Neuronal stem cell (in vitro differentiated cells): ENCODE results near the gene CNTNAP2.

ENCODE experiments used
- DNase-seq: peaks from one replicate; pipeline ENCODE4 v3.0.0-alpha.2; 2013; ENCODE audit warnings: low spot score
- H2AFZ ChIP-seq: one replicate; pipeline ENCODE4 v1.6.1; 2013; ENCODE audit warnings: mild to moderate bottlenecking, low read length, inconsistent platforms
- H2AK5ac ChIP-seq: 2 replicates; pipeline ENCODE4 v1.6.1; 2013; ENCODE audit warnings: low read depth, mild to moderate bottlenecking, inconsistent platforms, low read length, moderate library complexity, mixed read lengths
- H2BK120ac ChIP-seq: 2 replicates; pipeline ENCODE4 v1.6.1; 2013; ENCODE audit warnings: low read depth, mild to moderate bottlenecking, inconsistent platforms, low read length, moderate library complexity, mixed read lengths
- H2BK12ac ChIP-seq: one replicate; pipeline ENCODE4 v1.6.1; 2013; ENCODE audit warnings: low read length, inconsistent platforms
- H2BK15ac ChIP-seq: 2 replicates; pipeline ENCODE4 v1.6.1; 2013; ENCODE audit warnings: mild to moderate bottlenecking, low read length, inconsistent platforms, mixed read lengths
- H2BK5ac ChIP-seq: one replicate; pipeline ENCODE4 v1.6.1; 2013; ENCODE audit warnings: inconsistent platforms, mild to moderate bottlenecking, low read length, moderate library complexity
- H3K14ac ChIP-seq: one replicate; pipeline ENCODE4 v1.6.1; 2013; ENCODE audit warnings: low read length, inconsistent platforms
- H3K18ac ChIP-seq: 2 replicates; pipeline ENCODE4 v1.6.1; 2013; ENCODE audit warnings: low read length, inconsistent platforms
- H3K23ac ChIP-seq: 2 replicates; pipeline ENCODE4 v1.6.1; 2013; ENCODE audit warnings: low read depth, mild to moderate bottlenecking, mixed read lengths, low read length, inconsistent platforms; ENCODE audit not compliant: poor library complexity
- H3K27ac ChIP-seq: replicated peaks from 3 replicates; pipeline ENCODE4 v1.5.1; 2013; ENCODE audit warnings: low read length, inconsistent platforms
- H3K27me3 ChIP-seq, 3 experiments: 2 replicates each; pipeline ENCODE4 v1.6.1; 2013; ENCODE audit warnings: low read length in 3 of 3, mild to moderate bottlenecking in 2 of 3, inconsistent platforms in 1 of 3, low read depth in 1 of 3, mixed read lengths in 1 of 3, moderate library complexity in 1 of 3; ENCODE audit not compliant: control insufficient read depth in 3 of 3, insufficient read depth in 3 of 3
- H3K36me3 ChIP-seq, 2 donors: replicated peaks in 1 of 2; 2 replicates each; pipeline ENCODE4 v1.6.1; 2013; ENCODE audit warnings: low read length in 2 of 2; ENCODE audit not compliant: control insufficient read depth in 2 of 2, insufficient read depth in 2 of 2
- H3K4ac ChIP-seq: 2 replicates; pipeline ENCODE4 v1.6.1; 2013; ENCODE audit warnings: inconsistent platforms, mild to moderate bottlenecking, low read length, moderate library complexity
- H3K4me1 ChIP-seq, 2 donors: 1 replicate in 1 of 2; 2 replicates in 1 of 2; pipeline ENCODE4 v1.6.1; 2013; ENCODE audit warnings: low read length in 2 of 2, low read depth in 1 of 2; ENCODE audit not compliant: control insufficient read depth in 2 of 2, insufficient read depth in 1 of 2
- H3K4me2 ChIP-seq: one replicate; pipeline ENCODE4 v1.6.1; 2013; ENCODE audit warnings: mild to moderate bottlenecking, low read length, inconsistent platforms; ENCODE audit not compliant: insufficient read depth, poor library complexity, severe bottlenecking
- H3K4me3 ChIP-seq, 2 donors: 2 replicates each; pipeline ENCODE4 v1.5.1; 2013; ENCODE audit warnings: low read length in 2 of 2, mild to moderate bottlenecking in 2 of 2, inconsistent platforms in 1 of 2, moderate library complexity in 1 of 2
- H3K79me1 ChIP-seq: one replicate; pipeline ENCODE4 v1.6.1; 2013; ENCODE audit warnings: low read depth, mild to moderate bottlenecking, inconsistent platforms, low read length, moderate library complexity
- H3K9ac ChIP-seq: one replicate; pipeline ENCODE4 v1.6.1; 2013; ENCODE audit warnings: mild to moderate bottlenecking, low read depth, low read length, inconsistent platforms; ENCODE audit not compliant: poor library complexity
- H3K9me3 ChIP-seq, 2 donors: replicated peaks in 1 of 2; 2 replicates each; pipeline versions ENCODE3 to v1.6.1; 2013; ENCODE audit warnings: low read length in 2 of 2, mild to moderate bottlenecking in 2 of 2, inconsistent platforms in 1 of 2, low read depth in 1 of 2, mixed read lengths in 1 of 2, moderate library complexity in 1 of 2; ENCODE audit not compliant: control insufficient read depth in 2 of 2, insufficient read depth in 1 of 2
- H4K8ac ChIP-seq: one replicate; pipeline ENCODE4 v1.6.1; 2013; ENCODE audit warnings: low read depth, mild to moderate bottlenecking, inconsistent platforms, low read length, moderate library complexity
- H4K91ac ChIP-seq: one replicate; pipeline ENCODE4 v1.6.1; 2013; ENCODE audit warnings: low read length, low read depth, mild to moderate bottlenecking, inconsistent platforms; ENCODE audit not compliant: poor library complexity
- WGBS, 2 donors: extraction: QIAGEN DNeasy Blood & Tissue Kit; methylation state at CpG; one replicate each; pipeline ENCODE4 v1.1.7; 2013; ENCODE audit warnings: missing lambda C conversion rate in 2 of 2, mixed read lengths in 1 of 2; ENCODE audit not compliant: insufficient read length in 2 of 2, insufficient replicate concordance in 1 of 2; ENCODE audit errors: extremely low coverage in 2 of 2; 5-methylcytosine and 5-hydroxymethylcytosine counted together

Gene CNTNAP2

GRCh38 chr7:147980826-147981813, 1864.5 kb downstream of the CNTNAP2 start:
- Histone ChIP-seq H3K27ac (no peak overlapping the region), H3K9ac (no peak overlapping the region), H2BK12ac (no peak overlapping the region), H2AFZ (no peak overlapping the region), H2AK5ac (no peak overlapping the region), H3K4me1 (no peaks in the 10 kb centered on the region), H3K4me3 (no peak overlapping the region), H3K4ac (no peak overlapping the region), H4K91ac (no peak overlapping the region), H2BK120ac (no peak overlapping the region), H2BK5ac (no peak overlapping the region), H4K8ac (no peak overlapping the region), H3K18ac (no peak overlapping the region), H3K9me3 (no peaks in the 10 kb centered on the region), H2BK15ac (no peak overlapping the region), H3K36me3 (no peaks in the 10 kb centered on the region), H3K79me1 (no peaks in the 10 kb centered on the region), H3K14ac (no peak overlapping the region), H3K23ac (no peak overlapping the region), H3K4me2 (no peak overlapping the region), H3K27me3 (no peaks in the 10 kb centered on the region)
- no peak for DNase-seq
- no CpG with 5 or more reads among the region's 4 CpGs for WGBS, 2 donors

DNA sequence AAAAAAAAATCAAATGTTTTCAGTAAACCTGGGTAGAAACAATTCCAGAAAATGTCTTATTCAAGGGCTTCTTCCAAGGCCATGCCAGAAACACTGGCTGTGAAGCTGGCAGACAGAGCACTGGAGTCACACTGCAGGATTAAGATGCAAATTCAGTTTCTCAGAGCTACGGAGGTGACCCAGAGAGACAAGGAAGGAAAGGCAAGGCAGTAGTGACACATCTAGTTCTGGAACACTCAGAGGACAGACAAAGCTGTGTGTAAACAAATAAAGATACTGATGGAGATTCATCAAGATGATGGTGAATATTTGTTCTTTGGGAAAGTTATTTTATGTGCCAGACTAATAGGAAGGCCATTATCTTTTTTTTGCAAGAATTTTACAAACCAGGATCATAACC, 1865.7 kb downstream of the CNTNAP2 start:
- Histone ChIP-seq H3K4me1 (no peaks in the 10 kb centered on the region), H3K36me3 (no peaks in the 10 kb centered on the region), H4K8ac (no peak overlapping the region), H3K23ac (no peak overlapping the region), H3K18ac (no peak overlapping the region), H3K79me1 (no peaks in the 10 kb centered on the region), H2BK120ac (no peak overlapping the region), H3K27me3 (no peaks in the 10 kb centered on the region), H2AFZ (no peak overlapping the region), H2AK5ac (no peak overlapping the region), H2BK5ac (no peak overlapping the region), H3K4me3 (no peak overlapping the region), H2BK12ac (no peak overlapping the region), H3K9ac (no peak overlapping the region), H4K91ac (no peak overlapping the region), H3K9me3 (no peaks in the 10 kb centered on the region), H3K14ac (no peak overlapping the region), H3K4me2 (no peak overlapping the region), H3K27ac (no peak overlapping the region), H2BK15ac (no peak overlapping the region), H3K4ac (no peak overlapping the region)
- WGBS, 2 donors = no CpG with 5 or more reads among the region's 1 CpG
- no peak for DNase-seq

GRCh38 chr7:147984265-147984664, 1867.7 kb downstream of the CNTNAP2 start:
- Histone ChIP-seq H2AK5ac (no peak overlapping the region), H3K9ac (no peak overlapping the region), H3K36me3 (no peaks in the 10 kb centered on the region), H4K8ac (no peak overlapping the region), H3K79me1 (no peaks in the 10 kb centered on the region), H2BK12ac (no peak overlapping the region), H3K27me3 (no peaks in the 10 kb centered on the region), H2AFZ (no peak overlapping the region), H2BK15ac (no peak overlapping the region), H4K91ac (no peak overlapping the region), H3K9me3 (peaks cover 0 to 2% of the 10 kb centered on the region in 2 donors), H3K27ac (no peak overlapping the region), H2BK120ac (no peak overlapping the region), H3K18ac (no peak overlapping the region), H3K4me2 (no peak overlapping the region), H3K14ac (no peak overlapping the region), H2BK5ac (no peak overlapping the region), H3K23ac (no peak overlapping the region), H3K4me1 (no peaks in the 10 kb centered on the region), H3K4ac (no peak overlapping the region), H3K4me3 (no peak overlapping the region)
- DNase-seq = no peak
- WGBS, 2 donors = no CpG with 5 or more reads among the region's 2 CpGs

GRCh38 chr7:147990079-147990478, 1873.5 kb downstream of the CNTNAP2 start:
- WGBS, 2 donors = no CpG with 5 or more reads among the region's 1 CpG
- H3K27me3 ChIP-seq = no peaks in the 10 kb centered on the region
- H3K4me1 ChIP-seq = no peaks in the 10 kb centered on the region
- no peak overlapping the region for H3K9ac ChIP-seq
- no peaks in the 10 kb centered on the region for H3K36me3 ChIP-seq
- no peak overlapping the region for H3K4me3 ChIP-seq
- peaks cover 0 to 4% of the 10 kb centered on the region in 2 donors for H3K9me3 ChIP-seq
- no peaks in the 10 kb centered on the region for H3K79me1 ChIP-seq
- H2AK5ac ChIP-seq = no peak overlapping the region
- H2BK15ac ChIP-seq = no peak overlapping the region
- no peak overlapping the region for H2BK5ac ChIP-seq
- H3K4ac ChIP-seq = no peak overlapping the region
- no peak overlapping the region for H3K27ac ChIP-seq
- H3K23ac ChIP-seq = no peak overlapping the region
- no peak overlapping the region for H3K14ac ChIP-seq
- DNase-seq = no peak
- H4K91ac ChIP-seq = no peak overlapping the region
- H2BK12ac ChIP-seq = no peak overlapping the region
- no peak overlapping the region for H2BK120ac ChIP-seq
- H3K18ac ChIP-seq = no peak overlapping the region
- H4K8ac ChIP-seq = no peak overlapping the region
- no peak overlapping the region for H3K4me2 ChIP-seq
- H2AFZ ChIP-seq = no peak overlapping the region
